ENCODE data around the gene HIGD1C.
"Not testable (repeated sequence)": the region's sequence is repeated elsewhere in the genome, so short reads cannot be mapped to it uniquely, and the experiment has no call there.

HIGD1C gene

DNA sequence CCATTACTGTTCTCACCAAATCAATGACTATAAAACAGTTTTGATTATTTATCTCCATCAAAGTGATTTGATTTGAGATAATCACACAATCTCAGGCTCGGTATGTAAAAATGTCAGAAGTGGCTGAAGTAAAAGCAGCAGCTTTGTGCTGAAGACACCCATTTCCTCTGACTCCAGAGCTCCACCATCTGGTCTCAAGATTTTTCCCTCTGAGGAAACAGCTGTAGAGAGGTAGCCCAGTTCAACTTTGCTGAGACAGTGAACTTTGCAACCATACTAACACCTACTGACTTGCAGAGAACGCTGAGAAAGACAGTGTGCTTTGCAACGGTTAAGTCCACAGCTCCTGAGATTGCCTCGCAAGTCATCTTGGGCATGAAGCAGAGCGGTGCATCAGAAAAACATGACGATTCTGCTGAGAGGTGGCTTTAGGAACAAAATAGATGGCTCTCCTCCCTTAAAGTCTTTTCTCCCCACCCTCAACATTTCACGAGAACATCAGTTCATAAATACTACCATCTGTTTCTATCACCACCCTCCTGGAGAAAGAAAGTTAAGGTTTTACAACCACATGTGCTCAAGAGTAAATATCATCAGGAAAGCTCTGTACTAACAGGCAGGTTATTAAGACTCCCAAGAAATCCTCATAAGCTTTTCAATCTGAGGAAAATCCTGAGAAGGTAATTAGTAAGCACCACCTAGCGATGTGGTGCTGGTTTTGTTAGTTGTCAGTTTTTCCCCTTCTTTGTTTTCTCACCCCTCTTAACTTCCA, 34.8 kb downstream of the HIGD1C start:
- no peak for DNase-seq

DNA sequence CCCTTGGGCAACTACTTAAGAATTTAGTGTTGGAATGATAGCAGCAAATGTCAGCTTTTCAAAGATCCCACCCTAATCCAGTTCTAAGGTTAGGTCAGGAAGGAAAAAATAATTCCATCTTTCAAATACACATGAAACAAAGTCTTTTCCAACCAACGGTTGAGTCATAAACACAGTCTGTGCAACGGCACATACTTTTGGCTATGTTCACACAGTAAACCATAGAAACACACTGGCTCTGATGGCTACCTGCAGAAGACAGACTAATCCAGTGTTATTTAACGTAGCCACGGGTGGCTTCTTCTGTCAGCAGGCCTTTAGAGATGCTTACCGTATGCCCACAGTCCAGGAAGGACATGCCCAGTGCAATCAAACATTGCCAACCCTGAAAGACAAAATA, 35.7 kb downstream of the HIGD1C start:
- no peak for DNase-seq

DNA sequence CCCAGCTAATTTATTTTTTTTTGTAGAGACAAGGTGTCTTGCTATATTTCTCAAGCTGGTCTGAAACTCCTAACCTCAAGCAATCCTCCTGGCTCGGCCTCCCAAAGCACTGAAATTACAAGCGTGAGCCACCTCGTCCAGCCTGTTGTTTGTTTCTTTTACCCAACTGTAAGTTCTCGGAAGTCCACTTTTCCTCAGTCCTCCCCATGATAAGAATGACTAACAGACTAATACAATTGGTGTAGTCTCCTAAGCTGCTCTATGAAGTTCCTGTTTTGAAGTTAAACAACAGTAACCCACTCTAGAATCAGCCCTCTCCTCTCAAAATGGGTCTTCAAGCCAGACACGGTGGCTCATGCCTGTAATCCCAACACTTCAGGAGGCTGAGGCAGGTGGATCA, 36.5 kb downstream of the HIGD1C start:
- no peak for DNase-seq

DNA sequence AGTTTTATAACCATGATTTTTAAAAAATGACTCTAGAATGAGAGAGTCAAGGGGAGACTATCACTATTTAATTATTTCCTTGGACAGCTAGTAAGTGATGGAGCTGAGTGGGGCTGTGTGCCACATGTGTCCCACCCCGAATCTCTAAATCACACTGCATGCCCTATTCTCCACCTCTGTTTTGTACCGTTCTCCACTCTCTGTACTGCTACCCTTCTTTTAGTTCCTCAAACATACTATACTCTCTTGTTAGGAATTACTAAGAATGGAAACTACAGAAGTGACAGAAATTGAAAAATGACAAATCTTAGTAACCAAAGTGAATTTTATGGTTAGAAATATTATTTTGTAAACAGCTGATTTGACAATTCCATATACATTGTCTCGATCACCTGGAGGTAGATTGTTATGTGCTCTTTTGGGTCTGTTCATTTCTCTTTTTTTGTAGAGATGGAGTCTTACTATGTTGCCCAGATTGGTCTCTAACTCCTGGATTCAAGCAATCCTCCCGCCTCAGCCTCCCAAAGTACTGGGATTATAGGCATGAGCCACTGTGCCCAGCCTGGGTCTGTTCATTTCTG, 37.9 kb downstream of the HIGD1C start:
- no peak for DNase-seq

DNA sequence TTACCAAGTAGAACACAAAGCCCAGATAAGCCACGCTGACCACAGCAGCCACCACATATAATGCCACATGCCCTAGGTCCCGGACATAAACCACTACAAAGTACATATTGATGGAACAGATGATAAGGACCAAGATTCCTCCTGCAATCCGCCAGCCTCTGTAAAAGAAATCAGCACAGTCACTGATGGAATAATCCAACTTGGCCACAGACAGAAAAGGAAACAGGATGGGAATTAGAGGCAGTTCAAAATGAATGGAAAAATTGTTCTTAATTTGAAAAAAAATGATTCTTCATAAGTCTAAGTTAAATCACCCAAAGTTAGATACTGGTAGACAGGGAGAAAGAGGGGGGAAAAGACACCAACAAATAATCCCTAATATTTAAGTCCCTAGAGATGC, 38.4 kb downstream of the HIGD1C start:
- no peak for DNase-seq

DNA sequence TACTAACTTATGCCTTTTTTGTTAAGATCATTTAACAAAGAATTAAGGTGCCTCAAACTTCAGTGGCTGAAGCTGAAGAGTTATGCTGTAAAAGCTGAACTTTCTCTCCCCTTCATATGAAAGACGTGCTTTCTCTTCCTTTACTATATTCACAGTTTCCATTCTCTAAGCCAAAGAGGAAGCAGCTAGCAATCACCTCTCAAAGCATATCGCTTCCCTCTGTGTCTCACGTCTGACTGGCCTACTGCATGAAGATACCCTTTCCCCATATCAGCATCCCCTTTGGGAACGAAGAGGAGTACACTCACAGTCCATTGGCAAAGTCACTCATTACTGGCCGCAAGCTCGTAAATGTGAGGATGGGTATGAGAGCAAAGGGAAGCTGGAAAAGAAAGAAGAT, 38.9 kb downstream of the HIGD1C start:
- DNase-seq, result no peak

DNA sequence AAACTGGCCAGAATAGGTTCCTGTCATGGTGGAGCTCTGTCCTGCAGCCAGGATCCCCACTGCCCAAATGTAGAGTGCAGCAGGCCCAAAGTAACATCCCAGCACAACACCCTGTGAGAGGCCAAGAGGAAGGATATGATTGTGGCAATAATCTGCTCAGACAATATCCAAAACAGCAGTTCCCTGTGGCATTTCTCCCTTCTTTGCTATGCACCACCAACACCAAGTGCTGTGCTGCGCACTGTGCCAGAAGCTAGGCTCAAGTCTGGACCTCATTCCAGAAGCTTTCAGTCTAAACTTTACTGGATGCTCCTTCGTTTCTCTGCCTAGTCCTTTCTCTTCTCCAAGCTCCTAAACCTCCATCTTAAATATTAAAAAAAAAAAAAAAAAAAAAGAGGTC, 40.5 kb downstream of the HIGD1C start:
- DNase-seq, result no peak

DNA sequence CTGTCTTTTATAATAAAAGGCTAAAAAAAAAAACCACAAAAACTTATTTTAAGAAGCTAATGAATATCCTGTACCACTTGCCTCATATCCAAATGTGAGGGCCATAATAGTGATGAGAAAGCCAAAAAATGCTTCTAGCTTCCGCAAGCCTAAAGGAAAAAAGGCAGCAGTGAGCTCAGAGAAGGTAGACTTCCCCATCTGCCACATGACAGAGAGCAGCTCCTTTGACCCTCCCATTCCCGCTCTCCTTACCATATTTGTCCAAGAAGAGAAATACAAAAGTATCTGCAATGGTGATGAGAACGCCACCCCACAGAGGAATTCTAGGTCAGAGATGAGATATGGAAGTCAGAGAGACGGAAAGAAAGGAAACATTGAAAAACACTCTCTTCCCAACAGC, 46.7 kb downstream of the HIGD1C start:
- DNase-seq, result no peak

DNA sequence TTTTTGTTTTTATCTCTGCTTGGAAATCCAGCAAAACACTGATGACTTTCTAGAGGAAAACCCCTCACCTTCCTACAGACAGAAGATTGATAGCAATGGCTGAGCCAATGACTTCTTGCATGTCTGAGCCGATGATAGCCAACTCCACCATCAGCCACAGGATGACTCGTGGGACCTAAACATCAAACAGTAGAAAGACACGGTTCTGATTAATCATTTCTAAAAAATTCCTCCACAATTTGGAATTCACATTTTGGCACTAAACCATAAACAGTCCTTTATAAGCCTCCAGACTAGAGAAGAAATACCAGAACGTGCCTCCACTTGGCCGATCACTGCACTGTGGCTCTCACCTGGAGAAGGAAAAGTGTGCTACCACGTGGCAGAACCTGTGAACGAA, 47.9 kb downstream of the HIGD1C start:
- DNase-seq, result no peak

DNA sequence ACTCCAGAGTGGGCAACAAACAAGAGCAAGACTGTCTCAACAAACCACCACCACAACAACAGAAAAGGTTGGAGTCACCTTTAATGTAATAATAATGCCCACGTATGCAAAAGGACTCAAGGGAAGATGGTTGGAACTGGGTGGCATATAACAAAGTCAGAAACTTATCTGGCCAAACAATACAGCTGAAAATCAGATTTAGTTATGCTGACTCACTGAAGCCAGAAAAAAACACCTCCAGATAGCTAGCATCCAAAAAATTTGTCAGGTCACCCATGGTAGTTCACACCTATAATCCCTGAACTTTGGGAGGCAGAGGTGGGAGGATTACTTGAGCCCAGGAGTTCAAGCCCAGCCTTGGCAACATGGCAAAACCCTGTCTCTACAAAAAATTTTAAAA, 49.5 kb downstream of the HIGD1C start:
- DNase-seq, result no peak

DNA sequence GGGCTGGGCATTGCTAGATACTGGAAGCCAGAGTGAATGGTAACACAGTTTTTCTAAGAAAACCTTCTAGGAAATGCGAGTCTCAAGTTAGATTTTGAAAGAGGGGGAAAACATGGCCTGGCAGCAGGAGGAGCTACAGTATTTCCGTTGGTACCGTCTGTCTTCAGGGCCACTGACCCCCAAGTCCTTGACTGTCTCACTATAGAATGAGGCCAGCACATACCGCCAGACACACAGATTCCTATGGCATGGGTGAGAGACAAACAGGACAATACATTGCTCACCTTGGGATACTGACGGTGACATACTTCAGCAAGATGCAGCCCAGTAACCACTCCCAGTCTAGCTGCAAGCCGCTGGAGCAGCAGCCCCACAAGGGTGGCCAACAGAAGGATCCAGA, 52.2 kb downstream of the HIGD1C start:
- DNase-seq, result no peak

DNA sequence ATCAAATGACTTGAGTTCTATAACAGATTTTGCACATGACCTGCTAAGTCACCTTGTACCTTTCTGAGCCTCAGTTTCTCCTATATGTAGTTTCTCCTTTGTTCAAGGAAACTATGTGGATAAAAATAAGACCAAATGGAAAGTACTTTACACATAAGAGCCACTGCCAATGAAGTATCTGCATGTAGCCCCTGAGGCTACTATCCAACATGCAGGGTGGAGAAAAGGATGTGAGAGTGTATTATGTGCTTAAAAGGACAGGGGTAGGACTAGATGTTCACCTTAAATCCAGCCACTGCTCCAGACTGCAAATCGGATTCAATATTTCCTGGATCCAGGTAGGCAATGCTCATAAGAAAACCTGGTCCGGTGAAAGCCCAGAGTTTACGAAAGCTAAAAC, 52.7 kb downstream of the HIGD1C start:
- DNase-seq, result no peak

DNA sequence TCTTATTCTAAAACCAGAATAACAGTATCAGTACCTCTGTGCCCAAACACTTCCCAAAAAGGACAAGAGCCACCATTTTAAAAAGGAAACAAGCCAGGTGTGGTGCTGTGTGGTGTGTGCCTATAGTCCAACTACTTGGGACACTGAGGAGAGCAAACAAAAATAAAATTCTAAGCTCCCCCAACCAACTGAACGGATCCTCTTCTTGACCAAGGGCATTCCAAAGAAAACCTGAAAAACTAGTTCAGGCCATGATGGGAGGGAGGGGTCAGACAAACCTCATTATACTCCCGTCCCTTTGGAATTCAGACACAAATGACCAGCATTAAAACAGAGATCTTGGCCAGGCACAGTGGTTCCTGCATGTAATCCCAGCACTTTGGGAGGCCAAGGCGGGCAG, 53.3 kb downstream of the HIGD1C start:
- DNase-seq, result no peak

DNA sequence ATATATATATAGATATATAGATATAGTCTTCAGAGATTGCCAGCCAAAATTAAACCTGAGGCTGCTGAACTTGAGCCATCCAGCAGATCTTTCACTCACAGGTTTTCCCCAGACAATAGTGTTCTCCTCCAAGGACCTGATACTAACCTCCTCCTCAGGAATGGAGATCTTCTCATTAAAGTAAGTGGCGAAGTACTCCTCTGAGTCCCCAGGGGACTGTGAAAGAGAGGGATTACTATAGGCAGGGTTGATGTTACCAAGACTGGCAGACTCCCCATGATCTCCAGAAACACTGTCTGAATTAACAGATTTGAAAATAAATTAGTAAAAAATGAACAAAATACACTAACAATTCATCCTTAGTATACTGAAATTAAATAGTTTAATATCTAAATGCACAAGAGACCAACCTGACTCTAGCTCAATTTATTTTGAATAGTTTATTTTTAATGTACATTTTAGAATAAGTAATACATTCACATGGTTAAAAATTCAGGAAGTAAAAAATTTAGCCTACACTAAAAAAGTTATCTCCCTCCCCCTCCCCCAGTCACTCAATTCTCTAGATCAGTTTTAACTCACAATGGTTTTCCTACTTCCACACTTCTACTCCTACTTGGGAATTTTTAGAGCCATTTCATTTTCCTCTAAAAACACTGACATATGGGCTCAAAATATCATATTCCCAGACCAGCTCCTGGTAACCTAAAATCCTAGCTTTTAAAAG, 56.1 kb downstream of the HIGD1C start:
- no peak for DNase-seq

DNA sequence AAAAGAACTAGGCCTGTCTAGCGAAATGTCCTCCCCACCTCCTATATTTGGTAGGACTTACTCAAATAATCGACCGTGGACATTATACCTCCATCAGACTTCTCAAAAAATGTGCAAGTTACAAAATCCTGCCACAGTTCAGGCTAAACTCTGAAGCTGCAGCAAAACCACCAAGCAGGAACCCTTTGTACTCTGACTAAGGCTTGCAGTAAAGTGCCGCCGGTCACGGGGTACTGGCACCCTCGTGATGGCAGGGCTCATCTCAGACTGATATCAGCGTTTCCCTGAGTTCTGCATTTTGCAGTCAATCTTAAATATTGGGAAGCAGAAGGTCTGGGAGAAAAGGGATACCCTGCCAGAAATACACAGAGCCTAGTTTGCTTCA, 56.7 kb downstream of the HIGD1C start:
- peak; percentile 44 to 63 for DNase-seq

DNA sequence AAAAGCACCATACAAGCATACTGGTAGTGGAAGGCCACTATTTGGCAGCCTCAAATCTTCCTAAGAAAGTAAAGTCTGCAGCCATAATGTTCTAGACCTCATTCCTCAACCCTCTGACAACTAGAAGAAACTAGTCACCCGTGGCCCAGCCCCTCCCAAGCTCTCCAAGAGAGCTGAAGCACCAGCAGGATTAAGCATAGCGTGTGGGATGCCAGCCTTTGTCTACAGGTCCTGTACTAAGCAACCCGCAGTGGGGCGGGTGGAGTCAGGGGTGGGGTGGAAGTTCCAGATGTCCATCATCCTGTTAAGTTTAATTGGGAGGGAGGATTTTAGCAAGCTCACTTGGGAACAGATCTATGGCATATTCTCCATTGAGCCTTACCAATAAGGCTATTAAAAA, 59.6 kb downstream of the HIGD1C start:
- no peak for DNase-seq

DNA sequence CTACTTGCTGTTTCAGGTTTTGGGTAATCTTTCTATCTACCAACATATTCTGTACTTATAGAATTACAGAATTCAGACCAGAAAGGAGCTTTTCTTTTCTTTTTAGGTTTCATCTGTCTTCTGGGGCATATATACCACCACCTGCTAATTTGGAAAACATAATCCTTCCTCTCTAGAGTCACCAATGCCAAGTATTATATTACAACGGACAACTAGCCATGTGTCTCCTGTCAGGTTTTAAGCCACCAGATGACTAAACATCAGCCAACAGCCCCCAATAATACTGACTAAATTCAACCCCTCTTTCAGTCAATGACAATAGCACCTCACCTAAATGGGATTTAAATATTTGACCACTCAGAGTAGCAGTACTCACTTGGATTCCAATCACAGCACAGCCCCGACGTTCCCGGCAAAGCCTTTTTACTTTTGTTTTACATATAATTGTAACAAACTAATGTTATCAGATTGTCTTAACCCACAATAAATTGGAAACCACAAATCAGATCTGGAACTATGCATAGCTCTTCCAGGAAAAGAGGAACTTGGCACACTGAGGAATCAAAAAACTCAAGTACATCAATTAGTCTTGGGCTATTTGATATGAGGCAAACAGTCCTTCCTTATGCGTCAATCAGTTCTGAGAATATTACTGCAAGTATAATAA, 60.4 kb downstream of the HIGD1C start:
- DNase-seq, result no peak

DNA sequence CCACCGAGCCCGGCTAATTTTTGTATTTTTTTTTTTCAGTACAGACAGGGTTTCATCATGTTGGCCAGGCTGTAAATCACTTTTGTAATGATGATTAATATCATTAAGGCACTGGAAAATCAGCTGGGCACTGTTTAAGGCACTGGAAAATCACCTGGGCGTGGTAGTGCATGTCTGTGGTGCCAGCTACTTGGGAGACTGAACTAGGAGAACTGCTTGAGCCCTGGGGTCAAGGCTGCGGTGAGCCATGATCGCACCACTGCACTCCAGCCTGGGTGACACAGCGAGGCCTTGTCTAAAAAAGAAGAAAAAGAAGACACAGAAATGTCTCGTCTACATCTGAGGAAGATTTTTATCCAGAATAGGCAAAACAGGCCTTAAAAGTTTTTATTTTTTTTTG, 61.1 kb downstream of the HIGD1C start:
- no peak for DNase-seq

DNA sequence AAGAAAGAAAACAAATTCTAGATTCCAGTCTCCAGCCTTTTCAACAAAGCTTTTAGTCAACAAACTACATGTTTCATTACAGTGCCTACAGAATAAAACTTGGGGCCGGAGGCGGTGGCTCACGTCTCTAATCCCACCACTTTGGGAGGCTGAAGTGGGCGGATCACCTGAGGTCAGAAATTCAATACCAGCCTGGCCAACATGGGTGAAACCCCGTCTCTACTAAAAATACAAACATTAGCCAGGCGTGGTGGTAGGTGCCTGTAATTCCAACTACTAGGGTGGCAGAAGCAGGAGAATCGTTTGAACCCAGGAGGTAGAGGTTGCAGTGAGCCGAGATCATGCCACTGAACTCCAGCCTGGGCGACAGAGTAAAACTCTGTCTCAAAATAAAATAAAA, 62.1 kb downstream of the HIGD1C start:
- DNase-seq, result not testable (repeated sequence)

DNA sequence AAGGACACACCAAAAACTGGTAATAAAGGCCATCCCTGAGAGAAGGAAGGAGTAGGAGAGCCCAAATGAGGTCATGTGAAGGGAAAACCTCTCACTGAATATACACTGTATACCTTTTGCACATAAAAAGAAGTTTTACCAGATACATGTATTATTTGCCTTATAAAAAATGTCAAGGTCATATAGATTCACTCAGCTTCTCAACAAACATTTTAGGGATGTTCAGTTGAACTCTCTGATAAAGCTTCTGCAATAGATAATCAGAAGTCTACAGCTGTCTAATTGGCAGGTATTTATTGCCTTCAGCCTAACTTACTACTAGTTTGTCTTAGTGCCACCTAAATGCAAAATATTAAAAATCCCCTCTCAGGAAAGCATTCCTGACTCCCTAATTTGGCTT, 65.1 kb downstream of the HIGD1C start:
- DNase-seq, result no peak

DNA sequence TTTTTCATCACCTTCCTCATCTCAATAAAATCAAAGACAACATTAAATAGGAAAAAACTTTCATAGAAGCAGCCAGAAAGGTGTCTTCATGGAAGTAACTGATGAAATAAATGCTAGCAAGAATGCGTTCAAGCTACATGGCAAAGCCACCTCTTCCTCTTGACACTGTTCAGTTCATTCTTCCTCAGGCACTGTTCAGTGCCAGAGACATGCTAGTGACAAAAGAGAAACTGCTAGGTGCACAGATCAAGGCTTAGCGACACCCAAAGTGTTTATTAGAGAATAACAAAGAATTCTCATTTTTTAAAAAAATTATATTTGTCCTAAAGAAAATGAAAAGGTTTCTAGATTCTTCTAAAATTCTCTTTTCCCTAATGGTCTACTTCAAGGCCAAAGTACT, 66.6 kb downstream of the HIGD1C start:
- DNase-seq, result no peak

DNA sequence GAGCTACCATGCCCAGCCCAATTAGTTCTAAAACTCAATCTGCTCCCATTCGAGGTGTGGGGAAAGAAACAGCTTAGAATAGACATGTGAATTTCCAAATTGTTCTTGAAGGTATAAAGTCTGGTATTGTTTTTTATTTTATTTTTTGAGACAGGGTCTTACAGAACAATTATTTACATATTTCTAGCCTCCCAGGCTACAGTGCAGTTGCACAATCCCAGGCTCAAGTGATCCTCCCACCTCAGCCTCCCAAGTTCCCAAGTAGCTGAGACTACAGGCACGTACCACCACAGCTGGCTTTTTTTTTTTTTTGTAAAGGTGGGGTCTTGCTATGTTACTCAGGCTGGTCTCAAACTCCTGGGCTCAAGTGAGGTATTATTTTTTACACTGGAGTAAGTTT, 67.6 kb downstream of the HIGD1C start:
- DNase-seq, result no peak
